GM12878 (cell line): Measurements from ENCODE around the gene ABHD15. TPM values are rescaled to one million over a fixed set of nuclear protein-coding genes. Genes with fewer than 3 reads are reported as not detected.

Experiments
- ATAC-seq: fragments of 200-7000 bp; cut with Tn5 transposase; 3 replicates; pipeline ENCODE4 v1.9.1; 2020; ENCODE audit warnings: mild to moderate bottlenecking, moderate library complexity
- BruUV-seq: library from RNA; stranded (reverse); fragments of 400-500 nt; replicated peaks from 2 replicates; lab custom pipeline; 2021; lab: Mats Ljungman, UMichigan
- CTCF ChIA-PET: fragments of 300-600 bp; sonication (Branson Sonifier 250); formaldehyde crosslinking; extraction: SDS; loops from one replicate; lab custom pipeline; 2021; ENCODE audit warnings: inconsistent platforms; lab: Yijun Ruan, JAX
- POLR2A ChIA-PET: fragments of 350-600 bp; formaldehyde crosslinking; extraction: SDS; loops from one replicate; lab custom pipeline; 2021; ENCODE audit warnings: inconsistent platforms; lab: Charles Lee
- RAD21 ChIA-PET: fragments of 300-600 bp; sonication (Branson Sonifier 250); formaldehyde crosslinking; loops from one replicate; lab custom pipeline; 2023; ENCODE audit warnings: antibody characterized with exemption; ENCODE audit not compliant: unreplicated experiment; lab: Charles Lee
- SMC1A ChIA-PET: fragments of 300-600 bp; sonication (Branson Sonifier 250); formaldehyde crosslinking; loops from one replicate; lab custom pipeline; 2023; ENCODE audit not compliant: unreplicated experiment, uncharacterized antibody; lab: Charles Lee
- DNase-seq: peaks from one replicate; pipeline ENCODE4 v3.0.0-alpha.2; 2011; ENCODE audit warnings: low read depth, low spot score
- FAIRE-seq: peaks from 3 replicates; lab custom pipeline; 2011; peaks lifted over from hg19 to GRCh38; lab: Jason Lieb, UNC
- H2AFZ ChIP-seq: 2 replicates; pipeline ENCODE4 v1.6.0; 2011; ENCODE audit warnings: low read depth, low read length, control low read depth; ENCODE audit not compliant: control insufficient read depth
- H3K27ac ChIP-seq: 2 replicates; pipeline ENCODE4 v1.5.1; 2011; ENCODE audit warnings: control low read depth; ENCODE audit not compliant: control insufficient read depth, insufficient read depth
- H3K27me3 ChIP-seq, 2 experiments: replicated peaks in 1 of 2; 2 replicates each; pipeline versions ENCODE4 v1.6.0 to v1.6.1; 2011; ENCODE audit warnings: low read length in 1 of 2; ENCODE audit not compliant: control insufficient read depth in 2 of 2, insufficient read depth in 2 of 2
- H3K36me3 ChIP-seq, 2 experiments: 2 replicates each; pipeline ENCODE4 v1.5.1; 2011; ENCODE audit warnings: low read length in 1 of 2; ENCODE audit not compliant: control insufficient read depth in 2 of 2, insufficient read depth in 2 of 2
- H3K4me1 ChIP-seq: 2 replicates; pipeline ENCODE4 v1.6.1; 2011; ENCODE audit warnings: mild to moderate bottlenecking, low read length, moderate library complexity, mixed read lengths; ENCODE audit not compliant: control insufficient read depth, insufficient read depth
- H3K4me2 ChIP-seq: 2 replicates; pipeline ENCODE4 v1.6.0; 2011; ENCODE audit warnings: control low read depth; ENCODE audit not compliant: control insufficient read depth, insufficient read depth
- H3K4me3 ChIP-seq: fragments of 200-600 bp; sonication (generic); 2 replicates; pipeline ENCODE4 v1.5.1; 2016
- H3K79me2 ChIP-seq: 2 replicates; pipeline ENCODE4 v1.6.0; 2011; ENCODE audit warnings: low read length; ENCODE audit not compliant: control insufficient read depth, insufficient read depth
- H3K9ac ChIP-seq: 2 replicates; pipeline ENCODE4 v1.8.0; 2011; ENCODE audit warnings: low read length, control low read depth, mixed read lengths; ENCODE audit not compliant: control insufficient read depth, insufficient read depth
- H3K9me3 ChIP-seq: replicated peaks from 3 replicates; pipeline ENCODE4 v1.5.1; 2011; ENCODE audit warnings: mild to moderate bottlenecking, low read length; ENCODE audit not compliant: control insufficient read depth, insufficient read depth
- H4K20me1 ChIP-seq: 2 replicates; pipeline ENCODE4 v1.6.0; 2011; ENCODE audit not compliant: control insufficient read depth, insufficient read depth
- POLR2A ChIP-seq: IDR thresholded peaks from 2 replicates; pipeline ENCODE4 v1.6.1; 2011; ENCODE audit warnings: low read depth, mild to moderate bottlenecking, low read length
- WGBS: methylation state at CpG from one replicate; pipeline ENCODE4 v1.1.6; 2016; ENCODE audit warnings: low lambda C conversion rate; ENCODE audit not compliant: insufficient replicate concordance, insufficient coverage; ENCODE audit errors: missing lambda C conversion rate; 5-methylcytosine and 5-hydroxymethylcytosine counted together
- in situ Hi-C: fragments of 300-500 bp; cut with MboI; formaldehyde crosslinking; loops from 9 replicates; pipeline ENCODE4 v1.14.3; 2018; ENCODE audit warnings: mixed read lengths
- intact Hi-C: fragments of 100-400 bp; cut with micrococcal nuclease; formaldehyde crosslinking; loops from one replicate; pipeline ENCODE4 v1.14.2; 2022; ENCODE audit not compliant: unreplicated experiment
- polyA plus RNA-seq, 11 experiments: library from polyadenylated mRNA; depleted of rRNA in 4 of 11; unstranded in 6 of 11; stranded (reverse) in 5 of 11; fragments of >200 nt; fragmentation: Nextera tagmentation in 4 of 11; fragmentation: Illumina TruSeq in 1 of 11; extraction: Ambion mirVana in 4 of 11; extraction: Trizol in 1 of 11; gene quantifications; 1 replicate in 1 of 11; 2 replicates in 10 of 11; pipeline versions ENCODE4 v1.2.1 to v1.2.3, GENCODE V29; 2011 to 2016; ENCODE audit warnings: inconsistent platforms in 2 of 11, missing spikeins in 2 of 11, low read depth in 1 of 11
- total RNA-seq, 4 experiments: library from RNA; depleted of rRNA in 3 of 4; stranded (reverse); fragments of >200 nt in 3 of 4; fragmentation: Illumina TruSeq in 1 of 4; extraction: Trizol in 1 of 4; gene quantifications; 2 replicates each; pipeline versions ENCODE4 v1.2.1 to v1.2.3, GENCODE V29; 2013 to 2021
- TF ChIP-seq, protein P1 (sequence below): fragments of 450-650 bp; IDR thresholded peaks from 2 replicates; pipeline ENCODE4 v1.6.1; 2017; ENCODE audit warnings: mild to moderate bottlenecking, low read depth, inconsistent platforms; ENCODE audit not compliant: poor library complexity, severe bottlenecking

The ABHD15 gene
- total and polyA plus RNA-seq, 10 of the 15 experiments (the other 5 are each of a cell fraction or from before 2014, with no cell fraction given) = 2.1 to 9.2 (median 4.9) TPM

DNA sequence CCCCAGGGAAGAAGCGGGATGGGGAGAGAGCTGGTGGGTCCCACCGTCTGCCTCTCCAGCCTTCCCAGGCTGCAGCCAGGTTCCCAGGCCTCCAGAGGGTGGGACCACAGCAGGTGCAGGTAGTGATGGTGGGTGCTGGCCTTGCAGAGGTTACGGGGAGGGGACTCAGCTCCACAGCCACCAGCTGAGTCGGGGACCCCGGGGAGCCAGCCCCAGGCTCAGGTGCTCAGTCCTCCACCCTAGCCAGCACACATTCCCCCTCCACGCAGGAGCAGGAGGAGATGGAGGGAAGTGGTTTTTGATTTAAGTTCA lies 6.7 kb upstream of the ABHD15 start:
- peak; percentile 17; the same call in 1 of the 2 replicates for TF ChIP-seq POLR2A
- TF ChIP-seq, protein P1, sequence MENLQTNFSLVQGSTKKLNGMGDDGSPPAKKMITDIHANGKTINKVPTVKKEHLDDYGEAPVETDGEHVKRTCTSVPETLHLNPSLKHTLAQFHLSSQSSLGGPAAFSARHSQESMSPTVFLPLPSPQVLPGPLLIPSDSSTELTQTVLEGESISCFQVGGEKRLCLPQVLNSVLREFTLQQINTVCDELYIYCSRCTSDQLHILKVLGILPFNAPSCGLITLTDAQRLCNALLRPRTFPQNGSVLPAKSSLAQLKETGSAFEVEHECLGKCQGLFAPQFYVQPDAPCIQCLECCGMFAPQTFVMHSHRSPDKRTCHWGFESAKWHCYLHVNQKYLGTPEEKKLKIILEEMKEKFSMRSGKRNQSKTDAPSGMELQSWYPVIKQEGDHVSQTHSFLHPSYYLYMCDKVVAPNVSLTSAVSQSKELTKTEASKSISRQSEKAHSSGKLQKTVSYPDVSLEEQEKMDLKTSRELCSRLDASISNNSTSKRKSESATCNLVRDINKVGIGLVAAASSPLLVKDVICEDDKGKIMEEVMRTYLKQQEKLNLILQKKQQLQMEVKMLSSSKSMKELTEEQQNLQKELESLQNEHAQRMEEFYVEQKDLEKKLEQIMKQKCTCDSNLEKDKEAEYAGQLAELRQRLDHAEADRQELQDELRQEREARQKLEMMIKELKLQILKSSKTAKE = no peak
- H3K36me3 ChIP-seq = peaks cover 0 to 18% of the 10 kb centered on the region in 2 experiments; a peak in 2 of 4 replicates
- no peak for FAIRE-seq
- in situ Hi-C loops = no loop called here
- H3K4me2 ChIP-seq = no peak overlapping the region
- ChIA-PET SMC1A (interaction anchor here (1.4 kb wide), 1 partner anchor 203 kb away, joined by 7 read pairs; no protein-coding TSS in a partner anchor), CTCF (interaction anchor here (0.6 to 6.2 kb wide), 13 partner anchors 13 to 520 kb away, joined by 3 to 57 read pairs (median 3); partner anchors contain the start of gene ANKRD13B), RAD21 (interaction anchor here (1.2 to 3.1 kb wide), 2 partner anchors 140 to 204 kb away, joined by 4 to 21 read pairs; no protein-coding TSS in a partner anchor), POLR2A (interaction anchor here (0.8 to 1.4 kb wide), 2 partner anchors 8 to 204 kb away, joined by 3 read pairs; no protein-coding TSS in a partner anchor)
- H3K4me1 ChIP-seq = 0 out of 2 replicates have a peak, but pooled peaks cover 4% of the 10 kb centered on the region
- no peaks in the 10 kb centered on the region for H3K79me2 ChIP-seq
- no peaks in the 10 kb centered on the region for H3K9me3 ChIP-seq
- intact Hi-C loops = no loop called here
- H3K27me3 ChIP-seq = no peaks in the 10 kb centered on the region
- no peak overlapping the region for H2AFZ ChIP-seq
- no peak overlapping the region for H3K9ac ChIP-seq
- no peaks in the 10 kb centered on the region for H4K20me1 ChIP-seq
- no peak for DNase-seq
- ATAC-seq = no peak
- H3K4me3 ChIP-seq = no peak overlapping the region
- H3K27ac ChIP-seq = no peak overlapping the region
- no TSS peak for BruUV-seq
- 72% methylated on average over 6 of the region's 6 CpGs for WGBS
